GM12872 (cell line): ENCODE results near the gene SLC35E2B.

Source experiments
- TF ChIP-seq, protein P1 (sequence below): IDR thresholded peaks from 3 replicates; pipeline ENCODE4 v1.5.1; 2011; ENCODE audit warnings: low read depth, mild to moderate bottlenecking, low read length, moderate library complexity; ENCODE audit not compliant: insufficient read depth

Gene SLC35E2B

DNA sequence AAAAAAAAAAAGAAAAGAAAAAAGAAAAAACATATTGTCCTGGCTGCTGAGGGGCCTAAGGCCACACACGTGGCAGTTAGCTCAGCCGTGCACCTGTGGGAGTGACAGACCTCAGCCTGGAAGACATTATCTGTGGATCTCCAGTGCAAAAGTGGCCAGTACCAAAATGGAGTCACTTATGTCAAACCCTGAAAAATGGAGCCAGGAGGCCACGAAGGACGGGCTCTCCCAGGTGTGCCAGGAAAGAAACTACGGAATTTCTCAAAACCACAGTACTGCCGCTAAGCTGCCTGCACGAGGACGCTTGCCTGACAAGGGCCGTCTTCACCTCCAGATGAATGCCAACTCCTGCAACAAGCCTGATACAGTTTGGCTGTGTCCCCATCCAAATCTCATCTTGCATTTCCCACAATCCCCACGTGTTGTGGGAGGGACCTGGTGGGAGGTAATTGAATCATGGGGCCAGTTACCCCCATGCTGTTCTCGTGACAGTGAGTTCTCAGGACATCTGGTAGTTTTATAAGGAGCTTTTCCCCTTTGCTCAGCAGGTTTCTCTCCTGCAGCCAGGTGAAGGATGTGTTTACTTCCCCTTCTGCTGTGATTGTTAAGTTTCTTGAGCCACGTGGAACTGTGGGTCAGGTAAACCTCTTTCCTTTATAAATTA, 82.6 kb downstream of the SLC35E2B start:
- TF ChIP-seq, protein P1, sequence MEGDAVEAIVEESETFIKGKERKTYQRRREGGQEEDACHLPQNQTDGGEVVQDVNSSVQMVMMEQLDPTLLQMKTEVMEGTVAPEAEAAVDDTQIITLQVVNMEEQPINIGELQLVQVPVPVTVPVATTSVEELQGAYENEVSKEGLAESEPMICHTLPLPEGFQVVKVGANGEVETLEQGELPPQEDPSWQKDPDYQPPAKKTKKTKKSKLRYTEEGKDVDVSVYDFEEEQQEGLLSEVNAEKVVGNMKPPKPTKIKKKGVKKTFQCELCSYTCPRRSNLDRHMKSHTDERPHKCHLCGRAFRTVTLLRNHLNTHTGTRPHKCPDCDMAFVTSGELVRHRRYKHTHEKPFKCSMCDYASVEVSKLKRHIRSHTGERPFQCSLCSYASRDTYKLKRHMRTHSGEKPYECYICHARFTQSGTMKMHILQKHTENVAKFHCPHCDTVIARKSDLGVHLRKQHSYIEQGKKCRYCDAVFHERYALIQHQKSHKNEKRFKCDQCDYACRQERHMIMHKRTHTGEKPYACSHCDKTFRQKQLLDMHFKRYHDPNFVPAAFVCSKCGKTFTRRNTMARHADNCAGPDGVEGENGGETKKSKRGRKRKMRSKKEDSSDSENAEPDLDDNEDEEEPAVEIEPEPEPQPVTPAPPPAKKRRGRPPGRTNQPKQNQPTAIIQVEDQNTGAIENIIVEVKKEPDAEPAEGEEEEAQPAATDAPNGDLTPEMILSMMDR: no peak
